Measurements from ENCODE around the gene GPR137C. TPM values are rescaled to one million over a fixed set of nuclear protein-coding genes. Genes with fewer than 3 reads are reported as not detected.

The GPR137C gene
- total and polyA plus RNA-seq, 10 of the 15 experiments (the other 5 are each of a cell fraction or from before 2014, with no cell fraction given): 0.03 to 0.72 (median 0.22) TPM

GRCh38 chr14:52602131-52602530, 49.5 kb downstream of the GPR137C start:
- RAD21 ChIA-PET (ENCODE audit: unreplicated experiment): no interaction called here
- Histone ChIP-seq H3K9ac (ENCODE audit: control insufficient read depth, insufficient read depth, low read length) (no peak overlapping the region), H3K4me3 (no peak overlapping the region), H3K27me3 (replicated peaks in 1 of 2; ENCODE audit: control insufficient read depth in 2 of 2, insufficient read depth in 2 of 2, low read length in 1 of 2) (no peaks in the 10 kb centered on the region), H3K9me3 (replicated peaks; ENCODE audit: control insufficient read depth, insufficient read depth, low read length) (no peaks in the 10 kb centered on the region; the same call in 2 of the 3 replicates), H3K79me2 (ENCODE audit: control insufficient read depth, insufficient read depth, low read length) (no peaks in the 10 kb centered on the region), H3K4me2 (ENCODE audit: control insufficient read depth, insufficient read depth) (no peak overlapping the region; the same call in 1 of the 2 replicates), H4K20me1 (ENCODE audit: control insufficient read depth, insufficient read depth) (no peaks in the 10 kb centered on the region), H3K4me1 (ENCODE audit: control insufficient read depth, insufficient read depth, low read length) (no peaks in the 10 kb centered on the region), H3K36me3 (ENCODE audit: control insufficient read depth in 2 of 2, insufficient read depth in 2 of 2, low read length in 1 of 2) (no peaks in the 10 kb centered on the region), H2AFZ (ENCODE audit: control insufficient read depth, low read depth, low read length) (peak overlapping the region; percentile 55), H3K27ac (ENCODE audit: control insufficient read depth, insufficient read depth) (no peak overlapping the region)
- ATAC-seq (peak; percentile 39; the same call in 2 of the 3 replicates), FAIRE-seq (no peak), DNase-seq (ENCODE audit: low read depth, low spot score) (no peak)
- intact Hi-C loops (cut with micrococcal nuclease; ENCODE audit: unreplicated experiment) (no loop called here), in situ Hi-C loops (cut with MboI) (no loop called here)
- POLR2A ChIA-PET: no interaction called here
- BruUV-seq (replicated peaks): no TSS peak
- SMC1A ChIA-PET (ENCODE audit: uncharacterized antibody, unreplicated experiment): no interaction called here
- 0% methylated on average over 1 of the region's 1 CpG for WGBS (ENCODE audit: insufficient coverage, insufficient replicate concordance, low lambda C conversion rate, missing lambda C conversion rate)
- TF ChIP-seq POLR2AphosphoS2 (IDR thresholded peaks at IDR 0.05; ENCODE audit: low read depth, low read length): no peak
- no peak for TF ChIP-seq EED (IDR thresholded peaks at IDR 0.05; ENCODE audit: low read depth)
- TF ChIP-seq MTA3 (IDR thresholded peaks at IDR 0.05; ENCODE audit: borderline replicate concordance, low read length): no peak
- no peak for TF ChIP-seq TBL1XR1 (IDR thresholded peaks at IDR 0.05; ENCODE audit: low read depth, low read length)
- no peak for TF ChIP-seq MEF2A (IDR thresholded peaks at IDR 0.05; ENCODE audit: insufficient read depth, low read depth, low read length)
- no peak for TF ChIP-seq LARP7 (IDR thresholded peaks at IDR 0.05)
- TF ChIP-seq POU2F2 (IDR thresholded peaks at IDR 0.05; ENCODE audit: borderline replicate concordance, low read depth, low read length): no peak
- no peak for TF ChIP-seq ZNF274 (IDR thresholded peaks at IDR 0.05; ENCODE audit: insufficient read depth, insufficient read length)
- no peak for TF ChIP-seq BHLHE40 (IDR thresholded peaks at IDR 0.05; ENCODE audit: borderline replicate concordance in 1 of 2, low read depth in 2 of 2, low read length in 1 of 2)
- TF ChIP-seq ZNF622 (IDR thresholded peaks at IDR 0.05): no peak
- TF ChIP-seq CEBPZ (IDR thresholded peaks at IDR 0.05; ENCODE audit: low read depth, low read length): no peak
- TF ChIP-seq TAF1 (IDR thresholded peaks at IDR 0.05; ENCODE audit: borderline replicate concordance, low read depth, low read length): no peak
- TF ChIP-seq USF1 (IDR thresholded peaks at IDR 0.05; ENCODE audit: borderline replicate concordance, extremely low read length, insufficient read depth, low read depth, low read length): no peak
- CTCF ChIA-PET: no interaction called here

Measured in GM12878 (cell line).